CD4-positive, alpha-beta T cell treated with Interleukin-4 for 4 hours (primary cell): ENCODE measurements around the gene ARHGAP12.

Source experiments
- DNase-seq: peaks from one replicate; pipeline ENCODE4 v3.0.0-alpha.2; 2020

The ARHGAP12 gene

DNA sequence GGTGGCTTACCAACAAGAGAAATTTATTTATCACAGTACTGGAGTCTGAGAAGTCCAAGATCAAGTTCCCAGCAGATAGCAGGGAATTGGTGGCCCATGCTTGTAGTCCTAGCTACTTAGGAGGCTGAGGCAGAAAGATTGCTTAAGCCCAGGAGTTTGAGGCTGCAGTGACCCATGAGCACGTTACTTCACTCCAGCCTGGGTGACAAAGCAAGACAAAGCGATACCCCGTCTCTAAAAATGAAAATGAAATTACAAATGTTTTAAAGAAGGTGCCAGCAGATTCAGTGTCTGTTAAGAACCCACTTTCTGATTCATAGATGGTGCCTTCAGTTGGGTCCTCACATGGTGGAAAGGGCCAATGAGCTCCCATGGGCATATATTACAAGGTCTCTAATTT, 20.6 kb upstream of the ARHGAP12 start:
- no peak for DNase-seq

DNA sequence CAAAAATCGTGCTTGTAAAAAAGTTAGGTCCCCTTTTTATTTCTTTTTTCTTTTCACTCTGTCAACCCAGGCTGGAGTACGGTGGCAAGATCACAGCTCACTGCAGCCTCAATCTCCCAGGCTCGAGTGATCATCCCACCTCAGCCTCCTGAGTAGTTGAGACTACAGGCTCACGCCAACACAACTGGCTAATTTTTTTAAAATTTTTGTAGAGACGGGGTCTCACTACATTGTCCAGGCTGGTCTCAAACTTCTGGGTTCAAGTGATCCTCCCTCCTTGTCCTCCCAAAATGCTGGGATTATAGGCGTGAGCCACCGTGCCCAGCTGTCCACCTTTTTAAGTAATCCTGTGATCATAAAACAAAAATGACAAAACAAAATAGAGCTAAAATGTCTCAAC, 19.4 kb upstream of the ARHGAP12 start:
- no peak for DNase-seq

DNA sequence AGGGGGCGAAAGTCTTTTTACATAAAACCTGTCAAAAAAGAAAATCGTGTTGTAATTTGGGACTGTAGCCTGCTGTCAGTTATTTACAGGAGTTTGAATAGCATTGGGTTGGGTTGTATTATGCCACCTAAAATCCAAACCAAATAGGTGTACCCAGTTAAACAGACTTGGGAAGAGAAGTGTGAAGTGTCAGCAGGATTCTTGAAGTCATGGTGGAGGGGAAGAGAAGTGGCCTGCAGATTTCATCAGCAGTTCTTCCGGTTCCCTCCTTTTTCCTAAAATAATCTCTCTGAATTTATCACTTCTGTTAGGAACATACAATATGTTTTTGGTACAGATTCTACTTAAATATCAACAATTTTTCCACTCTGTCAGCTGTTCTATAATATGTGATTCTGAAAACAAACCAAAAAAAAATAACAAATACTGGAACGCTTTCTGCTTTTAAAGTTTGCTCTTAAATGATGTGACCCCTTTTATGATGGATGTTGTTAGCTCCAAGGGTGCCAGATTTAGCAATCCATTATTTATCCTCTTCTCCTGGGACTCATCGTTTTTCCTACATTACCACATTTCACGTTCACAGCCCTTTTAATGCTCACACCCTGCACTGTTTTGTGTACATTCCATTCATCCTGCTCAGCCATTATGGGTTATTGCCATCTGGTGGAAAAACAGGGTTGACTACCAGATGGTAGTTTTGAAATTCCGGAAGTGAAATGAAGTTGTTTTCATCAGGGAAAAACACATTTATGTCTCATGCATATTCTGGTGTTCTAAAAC, 18.7 kb upstream of the ARHGAP12 start:
- DNase-seq, result no peak

DNA sequence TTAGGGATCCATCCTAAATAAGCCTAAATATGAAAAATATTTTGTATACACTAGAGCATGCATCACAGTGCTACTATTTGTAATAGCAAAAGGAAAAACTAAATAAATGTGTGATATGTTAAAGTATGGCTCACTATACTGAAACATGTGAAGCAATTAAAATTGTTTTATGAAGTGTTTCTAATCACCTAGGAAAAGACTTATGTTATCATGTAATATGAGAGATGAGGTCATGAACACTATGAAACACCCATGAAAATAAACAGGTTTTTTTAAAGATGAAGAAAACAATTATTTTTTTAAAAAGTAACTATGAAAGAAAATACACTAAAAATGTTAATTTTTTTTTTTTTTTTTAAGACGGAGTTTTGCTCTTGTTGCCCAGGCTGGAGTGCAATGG, 16.8 kb upstream of the ARHGAP12 start:
- DNase-seq, result no peak

DNA sequence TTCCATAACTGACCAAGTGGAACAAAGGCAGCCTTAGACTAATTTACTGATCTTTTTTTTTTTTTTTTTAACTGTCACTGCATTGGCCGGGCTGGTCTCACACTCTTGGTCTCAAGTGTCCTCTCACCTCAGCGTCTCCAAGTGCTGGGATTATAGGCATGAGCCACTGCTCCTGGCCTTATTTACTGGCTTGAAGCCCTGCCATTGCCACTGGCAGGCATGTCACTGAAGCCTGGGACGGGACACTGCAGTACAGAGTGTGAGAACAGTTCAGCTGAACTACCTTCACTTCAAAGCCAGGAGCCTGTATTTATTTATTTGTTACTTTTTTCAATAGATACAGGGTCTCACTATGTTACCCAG, 15.4 kb upstream of the ARHGAP12 start:
- no peak for DNase-seq

DNA sequence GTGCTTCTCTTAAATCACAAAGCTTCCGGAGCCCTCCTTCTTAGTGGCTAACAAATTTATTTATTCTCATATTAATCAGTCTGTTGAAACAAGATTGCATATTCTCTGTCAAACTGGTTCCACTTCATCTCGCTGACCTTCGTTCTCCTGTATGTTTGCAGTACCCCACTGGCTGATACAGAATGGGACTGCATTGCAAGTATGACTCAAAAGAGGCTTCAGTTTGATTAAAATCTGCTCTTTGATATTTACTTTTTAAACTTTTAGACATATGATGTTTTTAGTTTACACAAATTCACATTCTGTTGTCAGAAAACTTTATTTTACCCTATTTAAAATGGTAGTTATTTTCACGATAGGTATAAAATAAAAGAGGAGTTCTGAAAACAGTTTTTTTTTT, 14.3 kb upstream of the ARHGAP12 start:
- no peak for DNase-seq

DNA sequence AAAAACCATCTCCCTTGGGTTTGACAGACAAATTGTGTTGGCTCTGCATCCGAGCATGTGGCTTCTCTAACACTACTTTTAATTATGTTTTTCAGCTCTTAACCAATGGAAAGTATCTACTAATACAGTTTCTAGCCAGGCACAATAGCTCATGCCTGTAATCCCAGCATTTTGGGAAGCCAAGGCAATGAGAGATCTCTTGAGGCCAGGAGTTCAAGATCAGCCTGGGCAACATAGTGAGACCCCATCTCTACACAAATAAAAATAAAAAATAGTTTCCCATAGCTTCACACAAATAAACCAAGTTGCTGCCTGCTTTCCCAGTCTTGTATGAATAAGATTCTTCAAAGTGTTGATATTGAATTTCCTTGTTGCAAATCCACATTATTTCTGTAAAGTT, 13.8 kb upstream of the ARHGAP12 start:
- no peak for DNase-seq

DNA sequence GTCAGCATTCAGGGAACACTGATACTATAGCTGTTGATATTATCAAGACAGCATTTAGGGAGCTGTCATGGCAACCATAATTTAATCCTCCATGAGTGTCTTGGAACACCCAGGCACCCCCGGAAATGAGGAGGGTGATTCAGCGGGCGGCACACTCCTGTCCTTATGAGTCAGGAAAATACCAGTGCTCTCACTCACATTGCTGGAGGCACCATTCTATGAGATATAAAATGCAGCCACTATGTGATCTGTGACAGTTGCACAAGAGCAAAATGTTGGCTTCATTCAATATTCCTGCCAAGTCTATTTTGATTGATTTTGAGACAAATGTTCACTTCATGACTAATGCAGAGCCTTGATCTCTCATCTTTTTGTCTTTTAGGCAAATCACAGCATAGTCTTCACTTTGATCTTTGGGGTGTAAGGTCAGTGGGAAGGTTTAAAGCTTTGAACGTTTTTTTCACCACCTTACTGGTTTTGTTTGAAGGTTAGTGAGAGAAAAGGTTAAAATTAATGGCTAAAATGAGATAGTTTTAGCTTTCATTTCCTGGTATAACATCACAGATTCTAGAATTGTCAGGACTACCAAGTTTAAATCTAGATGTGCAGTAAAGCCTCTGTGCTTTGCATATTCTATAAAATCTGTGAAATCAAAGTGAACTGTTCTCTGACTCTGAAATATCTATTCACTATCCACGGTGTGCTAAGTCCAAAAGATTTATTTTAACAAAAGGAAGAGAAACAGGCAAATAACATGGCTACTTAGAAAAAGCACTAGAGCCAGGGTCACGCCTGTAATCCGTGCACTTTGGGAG, 12.4 kb upstream of the ARHGAP12 start:
- peak; percentile 9 for DNase-seq

DNA sequence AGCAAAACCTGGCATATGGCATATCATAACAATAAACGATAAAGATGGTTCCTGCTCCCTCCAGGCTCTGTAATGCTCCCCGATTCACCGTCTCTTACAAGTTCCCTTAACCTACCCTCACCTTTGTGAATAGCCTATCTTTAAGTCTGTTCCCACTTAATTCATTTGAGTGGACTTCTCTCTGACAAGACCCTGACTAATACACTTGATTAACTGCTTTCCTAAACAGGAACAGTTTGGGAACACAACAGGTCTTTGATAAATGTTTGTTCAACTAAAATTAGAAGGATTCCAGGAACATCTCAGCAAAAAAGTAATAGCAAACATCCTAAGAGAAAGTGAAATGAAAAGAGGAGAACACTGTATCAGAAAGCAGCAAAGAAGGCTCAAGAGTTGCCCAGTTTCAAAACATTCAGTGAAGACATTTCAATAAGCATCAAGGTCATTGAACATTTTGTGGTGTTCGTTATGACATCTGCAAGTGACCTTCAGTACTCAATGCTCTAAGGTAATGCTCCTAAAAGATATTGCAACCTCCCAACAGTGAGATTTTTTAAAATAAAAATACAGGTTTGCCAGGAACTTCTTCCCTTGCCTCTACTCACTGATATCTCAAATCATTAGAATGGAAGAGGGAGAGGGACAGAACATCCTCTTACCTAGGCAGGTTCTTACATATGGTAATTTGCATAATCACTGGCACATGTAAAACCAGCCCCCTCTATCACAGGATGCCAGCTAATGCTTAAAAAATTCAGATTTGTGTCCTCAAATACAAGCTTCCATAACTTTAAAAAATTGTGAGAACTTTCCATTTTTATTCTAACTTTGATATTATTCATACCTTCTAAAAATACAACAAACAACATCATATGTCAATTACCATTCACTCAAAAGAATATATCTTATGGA, 11.4 kb upstream of the ARHGAP12 start:
- no peak for DNase-seq

DNA sequence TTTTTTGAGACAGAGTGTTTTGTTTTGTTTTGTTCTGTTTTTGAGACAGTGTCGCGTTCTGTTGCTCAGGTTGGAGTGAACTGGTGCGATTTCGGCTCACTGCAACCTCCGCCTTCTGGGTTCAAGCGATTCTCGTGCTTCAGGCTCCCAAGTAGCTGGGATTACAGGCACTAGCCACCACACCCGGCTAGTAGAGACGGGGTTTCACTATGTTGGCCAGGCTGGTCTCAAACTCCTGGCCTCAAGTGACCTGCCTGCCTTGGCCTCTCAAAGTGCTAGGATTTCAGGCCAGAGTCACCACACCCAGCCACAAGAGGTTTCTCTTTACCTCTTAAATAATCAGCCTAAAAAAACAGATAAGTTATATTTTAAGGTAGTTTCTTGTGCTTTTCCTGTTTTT, 8.7 kb upstream of the ARHGAP12 start:
- no peak for DNase-seq

DNA sequence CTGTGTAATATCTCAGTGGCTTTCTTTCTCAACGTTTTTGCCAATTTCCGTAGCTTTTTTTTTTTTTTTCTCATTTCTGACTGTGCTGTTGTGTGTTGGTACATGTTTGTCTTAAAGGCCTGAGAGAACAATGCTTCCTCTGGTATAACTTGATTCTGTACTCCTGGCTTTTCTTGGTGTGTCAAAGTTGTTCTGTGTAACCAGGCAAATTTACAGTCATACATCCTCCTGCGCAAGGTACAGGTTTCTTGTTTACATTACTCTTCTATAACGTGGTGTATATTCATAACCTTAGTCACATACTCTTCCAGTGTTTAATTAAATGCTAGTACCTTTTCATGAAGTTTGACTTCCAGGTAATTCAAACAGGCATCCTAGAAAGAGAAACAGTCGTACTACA, 8.3 kb upstream of the ARHGAP12 start:
- DNase-seq, result no peak

DNA sequence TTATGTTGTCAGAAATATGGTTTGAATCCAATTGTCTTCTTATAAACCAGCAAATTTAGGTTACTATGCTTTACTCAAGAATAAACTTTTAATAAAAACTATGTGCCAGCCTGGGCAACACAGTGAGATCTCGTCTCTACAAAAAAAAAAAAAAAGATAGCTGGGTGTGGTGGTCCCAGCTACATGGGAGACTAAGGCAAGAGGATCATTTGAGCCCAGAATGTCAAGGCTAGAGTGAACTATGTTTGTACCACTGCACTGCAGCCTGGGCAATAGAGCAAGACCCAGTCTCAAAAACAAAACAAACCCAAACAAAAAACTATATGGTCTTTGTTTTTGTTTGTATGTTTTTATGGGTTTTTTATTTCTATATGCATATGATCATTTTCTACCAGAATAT, 7.5 kb upstream of the ARHGAP12 start:
- DNase-seq, result no peak

DNA sequence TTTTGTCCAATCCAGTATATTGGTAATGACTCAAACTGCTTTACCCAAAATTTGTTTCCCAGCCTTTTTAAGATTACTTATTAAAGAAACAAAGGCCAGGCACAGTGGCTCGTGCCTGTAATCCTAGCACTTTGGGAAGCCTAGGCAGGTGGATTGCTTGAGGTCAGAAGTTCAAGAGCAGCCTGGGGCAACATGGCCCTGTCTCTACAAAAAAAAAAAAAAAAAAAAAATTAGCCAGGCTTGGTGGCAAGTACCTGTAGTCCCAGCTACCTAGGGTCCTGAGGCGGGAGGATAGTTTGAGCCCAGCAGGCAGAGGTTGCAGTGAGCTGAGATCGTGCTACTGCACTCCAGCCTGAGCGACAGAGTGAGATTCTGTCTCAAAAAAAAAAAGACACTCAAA, 7.0 kb upstream of the ARHGAP12 start:
- no peak for DNase-seq

DNA sequence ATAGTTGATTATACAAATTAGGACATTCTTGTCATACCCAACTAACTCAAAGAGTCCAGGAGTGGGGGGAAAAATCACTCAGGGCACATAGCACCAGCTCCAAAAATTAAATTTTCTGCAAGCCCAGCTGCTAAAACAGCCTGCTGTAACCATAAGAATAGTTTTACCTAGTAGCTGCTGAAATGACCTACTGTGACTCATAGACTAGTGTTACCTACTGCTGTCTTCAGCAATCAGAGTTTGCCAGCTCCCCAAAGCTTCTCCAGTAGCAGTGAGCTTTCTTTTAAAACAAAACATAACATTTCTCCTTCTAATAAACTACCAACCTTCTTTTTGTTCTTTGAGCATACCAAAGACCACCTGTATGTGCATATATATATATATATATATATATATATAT, 4.2 kb upstream of the ARHGAP12 start:
- no peak for DNase-seq

DNA sequence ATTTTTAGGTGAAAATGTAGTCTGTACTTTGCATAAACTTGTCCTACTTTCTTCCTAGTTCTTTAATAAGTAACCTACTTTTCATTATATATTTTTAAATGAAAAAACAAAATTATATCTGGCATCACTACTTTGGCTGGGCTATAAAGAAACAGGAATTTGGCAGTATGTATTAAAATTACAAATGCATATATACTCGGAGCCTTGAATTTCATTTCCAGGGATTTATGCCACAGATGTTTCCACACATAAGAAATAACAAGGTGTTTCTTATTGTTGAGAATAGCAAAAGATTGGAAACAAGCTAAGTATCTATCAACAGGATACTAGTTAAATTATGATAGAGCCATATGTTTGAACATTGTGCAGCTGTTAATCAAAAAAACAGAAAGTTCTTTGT, 2.2 kb upstream of the ARHGAP12 start:
- DNase-seq, result no peak

DNA sequence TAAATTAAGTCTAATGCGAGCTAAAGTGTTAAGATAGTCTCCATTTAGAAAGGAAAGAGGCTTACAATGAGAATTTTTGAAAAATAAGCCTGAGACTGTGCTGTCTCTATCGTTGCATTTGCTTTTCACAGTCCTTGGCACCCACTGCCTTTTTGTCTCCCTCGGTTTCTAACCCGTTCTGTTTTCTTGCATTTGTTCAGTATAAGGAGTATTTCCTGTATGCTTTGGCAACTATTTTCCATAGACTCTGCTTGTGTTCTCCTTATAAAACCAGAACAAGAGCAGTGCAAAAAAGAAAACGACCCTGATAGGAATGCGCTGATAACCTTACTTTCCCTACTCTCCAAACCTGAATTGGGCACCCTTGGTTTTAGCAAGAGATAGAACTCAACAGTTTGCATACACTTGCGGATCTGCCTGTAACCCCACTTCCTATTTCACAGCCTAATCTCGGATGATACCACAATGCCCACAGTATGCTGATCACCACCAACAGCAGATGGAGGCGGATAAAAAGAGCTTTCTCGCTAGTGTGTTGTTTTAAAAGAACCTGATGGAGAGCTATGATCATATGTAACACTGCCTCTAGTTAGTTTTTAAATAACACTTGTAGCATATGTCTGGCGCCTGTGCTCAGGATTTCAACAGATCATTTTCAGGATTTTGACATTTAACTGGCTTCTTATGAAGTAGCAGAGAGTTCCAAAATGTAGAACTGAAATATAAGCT, 1.6 kb upstream of the ARHGAP12 start:
- peak; percentile 59 for DNase-seq

DNA sequence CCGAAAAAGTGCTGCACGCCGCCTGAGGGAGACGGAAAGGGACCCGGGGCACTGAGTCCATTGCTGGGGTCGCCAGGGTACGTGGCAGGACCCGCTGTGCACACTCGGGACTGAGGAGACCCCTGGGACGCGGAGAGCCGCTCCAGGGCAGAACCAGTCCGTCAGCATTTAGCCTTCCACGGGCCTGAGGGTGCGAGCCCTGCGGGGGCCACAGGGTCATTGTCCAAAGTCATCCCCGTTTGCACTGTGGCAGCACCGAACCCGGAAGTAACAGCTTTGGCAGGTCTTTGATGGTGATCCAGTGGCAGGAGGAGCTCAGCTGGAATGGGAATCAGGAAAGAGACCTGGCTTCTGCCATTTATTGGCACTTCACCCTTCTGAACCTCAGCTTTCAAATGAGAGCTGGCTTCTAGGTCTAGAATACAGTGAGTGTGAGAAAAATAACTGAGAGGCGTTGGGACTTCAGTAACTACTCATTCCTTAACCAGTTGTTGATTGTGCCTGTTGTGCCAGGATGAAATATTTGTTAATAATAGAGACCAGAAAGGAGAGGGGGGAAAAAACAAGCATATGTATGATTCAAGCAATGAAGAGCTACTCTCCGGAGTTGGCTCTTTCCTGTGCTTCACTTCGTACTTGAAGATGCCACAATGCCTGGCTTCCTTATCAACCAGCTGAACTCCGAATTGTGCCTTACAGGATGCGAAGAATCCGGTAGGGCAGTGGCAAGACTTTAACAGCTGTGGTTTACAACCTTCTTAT, 811 bp upstream of the ARHGAP12 start:
- peak; percentile 9 for DNase-seq

DNA sequence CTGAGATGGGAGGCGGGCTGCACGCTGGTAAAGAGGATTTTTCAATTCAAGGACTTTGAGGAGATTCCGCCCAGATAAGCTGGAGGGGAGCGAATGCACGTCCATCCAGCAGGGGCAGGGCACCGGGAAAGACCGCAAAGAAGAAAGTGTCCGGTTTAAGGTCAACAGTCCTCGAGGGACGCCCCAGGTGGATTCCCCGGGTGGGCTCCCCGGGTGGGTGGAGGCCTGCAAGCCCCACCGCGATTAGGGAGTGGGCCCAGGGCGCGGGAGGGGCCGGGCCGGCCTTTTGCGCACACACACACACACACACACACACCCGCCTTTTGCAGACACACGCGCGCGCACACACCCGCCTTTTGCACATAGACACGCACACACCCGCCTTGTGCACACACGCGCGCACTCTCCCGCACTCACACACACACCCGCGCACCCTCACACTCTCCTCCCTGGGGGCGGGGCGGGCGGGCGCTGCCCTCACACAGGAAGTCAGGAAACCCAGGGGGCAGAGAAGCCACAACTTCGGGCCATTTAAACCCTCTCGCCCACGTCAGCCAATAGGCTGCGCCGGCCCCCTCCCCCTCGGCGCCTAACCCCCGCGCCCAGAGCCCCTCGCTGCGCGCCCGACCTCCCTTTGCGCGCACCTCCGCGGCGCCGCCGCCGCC, 615 bp downstream of the ARHGAP12 start:
- peak; percentile 59 for DNase-seq

DNA sequence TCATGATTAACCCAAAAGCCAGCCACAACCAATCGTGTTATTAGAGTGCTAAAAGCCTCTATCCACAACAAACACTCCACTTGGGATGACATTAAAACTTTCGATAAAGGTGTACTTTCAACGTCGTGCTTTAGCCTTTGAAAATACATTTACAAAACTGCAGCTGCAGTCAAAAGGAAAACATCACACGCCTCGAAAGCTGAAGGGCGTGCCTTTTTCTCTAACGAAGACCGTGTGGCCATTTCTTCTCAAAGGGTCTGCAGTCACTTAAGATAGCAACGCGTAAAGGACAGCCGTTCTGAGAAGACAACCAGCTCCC, 1.1 kb downstream of the ARHGAP12 start:
- peak; percentile 11 for DNase-seq

DNA sequence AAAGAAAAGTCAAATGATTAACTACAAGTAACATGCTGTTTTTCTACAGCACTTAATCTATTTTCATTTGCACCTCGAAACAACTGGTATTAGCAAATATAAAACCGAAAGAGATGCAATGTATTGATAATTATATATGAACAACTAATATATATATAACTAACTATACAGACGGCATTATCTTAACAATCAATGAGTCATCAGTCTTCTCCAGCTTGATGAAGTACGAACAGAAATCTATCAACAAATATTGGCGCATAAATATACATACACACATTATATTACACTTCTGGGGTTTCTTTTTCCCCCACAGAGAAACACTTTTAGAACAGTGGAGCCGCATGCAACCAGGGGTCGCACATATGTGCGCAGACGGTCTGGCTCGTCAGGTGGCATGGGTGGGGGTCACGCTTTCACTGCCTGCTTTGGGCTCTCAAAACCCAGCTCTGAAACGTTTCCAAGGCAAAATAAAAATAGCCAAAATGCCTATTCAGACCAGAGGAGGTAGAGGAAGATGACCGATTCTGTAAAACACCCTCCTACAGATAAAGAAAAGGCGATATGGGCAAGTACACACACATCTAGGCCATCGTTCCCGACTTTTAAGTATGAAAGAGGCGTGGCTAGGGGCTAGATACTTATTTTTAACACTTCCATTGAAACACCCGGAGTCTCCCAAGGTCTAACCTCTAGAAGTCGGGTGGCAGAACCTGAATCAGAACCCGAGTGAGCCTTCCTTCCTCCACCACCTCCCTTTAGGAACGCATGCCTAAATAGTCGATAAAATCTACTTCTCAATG, 1.7 kb downstream of the ARHGAP12 start:
- DNase-seq, result peak; percentile 29

DNA sequence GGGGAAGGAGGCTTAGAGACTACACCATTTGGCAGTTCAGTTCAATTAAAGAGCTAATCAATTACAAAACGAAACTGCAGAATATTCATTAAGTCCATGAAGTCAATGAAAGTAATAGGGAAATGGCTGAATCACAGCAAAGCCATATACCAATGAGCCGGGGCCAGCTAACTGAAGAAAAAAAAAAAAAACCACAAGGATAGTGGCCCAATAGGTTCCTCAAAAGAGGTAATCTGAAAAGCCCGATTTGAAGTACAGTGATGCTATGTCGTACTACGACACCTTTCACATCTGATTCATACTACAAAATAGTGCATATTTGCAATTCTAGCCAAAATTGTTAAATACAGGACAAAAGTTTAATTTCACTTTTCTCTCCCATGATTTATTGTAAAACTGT, 2.5 kb downstream of the ARHGAP12 start:
- DNase-seq, result no peak
